ENCODE results near the gene TGFBI.

DNA sequence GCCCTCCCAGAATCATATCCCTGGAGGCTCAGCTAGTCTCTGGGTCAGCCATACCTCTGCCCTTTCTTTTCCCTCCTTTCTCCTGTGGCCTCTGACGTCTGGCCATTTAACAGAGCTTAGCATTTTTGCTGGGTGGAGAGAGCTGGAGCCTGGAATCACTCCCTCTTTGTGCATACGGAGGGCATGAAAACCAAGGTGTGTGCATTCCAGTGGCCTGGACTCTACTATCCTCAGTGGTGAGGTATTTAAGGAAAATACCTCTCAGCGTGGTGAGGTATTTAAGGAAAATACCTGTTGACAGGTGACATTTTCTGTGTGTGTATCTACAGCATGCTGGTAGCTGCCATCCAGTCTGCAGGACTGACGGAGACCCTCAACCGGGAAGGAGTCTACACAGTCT, 27.5 kb downstream of the TGFBI start:
- TF ChIP-seq, protein P1, sequence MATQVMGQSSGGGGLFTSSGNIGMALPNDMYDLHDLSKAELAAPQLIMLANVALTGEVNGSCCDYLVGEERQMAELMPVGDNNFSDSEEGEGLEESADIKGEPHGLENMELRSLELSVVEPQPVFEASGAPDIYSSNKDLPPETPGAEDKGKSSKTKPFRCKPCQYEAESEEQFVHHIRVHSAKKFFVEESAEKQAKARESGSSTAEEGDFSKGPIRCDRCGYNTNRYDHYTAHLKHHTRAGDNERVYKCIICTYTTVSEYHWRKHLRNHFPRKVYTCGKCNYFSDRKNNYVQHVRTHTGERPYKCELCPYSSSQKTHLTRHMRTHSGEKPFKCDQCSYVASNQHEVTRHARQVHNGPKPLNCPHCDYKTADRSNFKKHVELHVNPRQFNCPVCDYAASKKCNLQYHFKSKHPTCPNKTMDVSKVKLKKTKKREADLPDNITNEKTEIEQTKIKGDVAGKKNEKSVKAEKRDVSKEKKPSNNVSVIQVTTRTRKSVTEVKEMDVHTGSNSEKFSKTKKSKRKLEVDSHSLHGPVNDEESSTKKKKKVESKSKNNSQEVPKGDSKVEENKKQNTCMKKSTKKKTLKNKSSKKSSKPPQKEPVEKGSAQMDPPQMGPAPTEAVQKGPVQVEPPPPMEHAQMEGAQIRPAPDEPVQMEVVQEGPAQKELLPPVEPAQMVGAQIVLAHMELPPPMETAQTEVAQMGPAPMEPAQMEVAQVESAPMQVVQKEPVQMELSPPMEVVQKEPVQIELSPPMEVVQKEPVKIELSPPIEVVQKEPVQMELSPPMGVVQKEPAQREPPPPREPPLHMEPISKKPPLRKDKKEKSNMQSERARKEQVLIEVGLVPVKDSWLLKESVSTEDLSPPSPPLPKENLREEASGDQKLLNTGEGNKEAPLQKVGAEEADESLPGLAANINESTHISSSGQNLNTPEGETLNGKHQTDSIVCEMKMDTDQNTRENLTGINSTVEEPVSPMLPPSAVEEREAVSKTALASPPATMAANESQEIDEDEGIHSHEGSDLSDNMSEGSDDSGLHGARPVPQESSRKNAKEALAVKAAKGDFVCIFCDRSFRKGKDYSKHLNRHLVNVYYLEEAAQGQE (IDR thresholded peaks at IDR 0.05; ENCODE audit: insufficient read depth in 1 of 2, low read depth in 2 of 2, low read length in 2 of 2) = no peak
- TF ChIP-seq SIN3A (IDR thresholded peaks at IDR 0.05; ENCODE audit: borderline replicate concordance, insufficient read depth, low read length) = no peak
